Glomerular visceral epithelial cell (primary cell): ENCODE results near the gene CERK.

Source experiments
- DNase-seq: peaks from one replicate; pipeline ENCODE4 v3.0.0-alpha.2; 2016; ENCODE audit errors: extremely low spot score

The CERK gene

GRCh38 chr22:46678003-46678657 is 59.9 kb downstream of the CERK start:
- DNase-seq: no peak

GRCh38 chr22:46677323-46678002 is 60.6 kb downstream of the CERK start:
- DNase-seq: no peak

- no peak for DNase-seq
These were observed 61.2 kb downstream of the CERK start for GRCh38 chr22:46676881-46677280.

GRCh38 chr22:46676479-46676878 is 61.6 kb downstream of the CERK start:
- no peak for DNase-seq

- no peak for DNase-seq
These were observed 62.1 kb downstream of the CERK start for GRCh38 chr22:46675938-46676337.

GRCh38 chr22:46675479-46675878 is 62.6 kb downstream of the CERK start:
- DNase-seq: no peak

- no peak for DNase-seq
These were observed 63.1 kb downstream of the CERK start for GRCh38 chr22:46674906-46675305.

- DNase-seq: no peak
These were observed 63.7 kb downstream of the CERK start for GRCh38 chr22:46674367-46674781.

GRCh38 chr22:46673662-46674236 is 64.3 kb downstream of the CERK start:
- DNase-seq: no peak

- DNase-seq: no peak
These were observed 64.8 kb downstream of the CERK start for GRCh38 chr22:46673205-46673604.

- DNase-seq: no peak
These were observed 65.3 kb downstream of the CERK start for GRCh38 chr22:46672731-46673130.

- no peak for DNase-seq
These were observed 66.1 kb downstream of the CERK start for GRCh38 chr22:46671824-46672432.

GRCh38 chr22:46669201-46669600 is 68.9 kb downstream of the CERK start:
- no peak for DNase-seq

- DNase-seq: no peak
These were observed 69.9 kb downstream of the CERK start for GRCh38 chr22:46668116-46668515.

- DNase-seq: no peak
These were observed 70.8 kb downstream of the CERK start for GRCh38 chr22:46667245-46667623.

- DNase-seq: no peak
These were observed 71.3 kb downstream of the CERK start for GRCh38 chr22:46666577-46667244.

- no peak for DNase-seq
These were observed 72.2 kb downstream of the CERK start for GRCh38 chr22:46665751-46666280.

- DNase-seq: no peak
These were observed 72.8 kb downstream of the CERK start for GRCh38 chr22:46665151-46665695.

- DNase-seq: no peak
These were observed 73.7 kb downstream of the CERK start for GRCh38 chr22:46664301-46664855.

- DNase-seq: no peak
These were observed 74.5 kb downstream of the CERK start for GRCh38 chr22:46663436-46664100.

GRCh38 chr22:46663001-46663400 is 75.1 kb downstream of the CERK start:
- no peak for DNase-seq
